GM21515 (cell line): ENCODE data around the gene MSANTD2.

Source experiments
- ATAC-seq: cut with Tn5 transposase; IDR thresholded peaks from one replicate; pipeline ENCODE4 v1.9.1; 2021; ENCODE audit not compliant: unreplicated experiment

MSANTD2 gene

GRCh38 chr11:124800226-124800929 is at the start of gene MSANTD2:
MSANTD2 (minus strand) TSS chr11:124800406; CDS start chr11:124800380, 26 bp downstream.
- peak; percentile 89 for ATAC-seq

GRCh38 chr11:124846070-124846673 is 46.0 kb upstream of the MSANTD2 start:
- no peak for ATAC-seq

GRCh38 chr11:124844664-124845079 is 44.5 kb upstream of the MSANTD2 start:
- no peak for ATAC-seq

- ATAC-seq = no peak
Observed at GRCh38 chr11:124843616-124843910, 43.4 kb upstream of the MSANTD2 start.

GRCh38 chr11:124842305-124842704 is 42.1 kb upstream of the MSANTD2 start:
- no peak for ATAC-seq

GRCh38 chr11:124841840-124842239 is 41.6 kb upstream of the MSANTD2 start:
- no peak for ATAC-seq

- ATAC-seq = no peak
Observed at GRCh38 chr11:124841201-124841600, 41.0 kb upstream of the MSANTD2 start.

GRCh38 chr11:124840666-124841065 is 40.5 kb upstream of the MSANTD2 start:
- ATAC-seq = no peak

- no peak for ATAC-seq
Observed at GRCh38 chr11:124839972-124840621, 39.9 kb upstream of the MSANTD2 start.

GRCh38 chr11:124839128-124839971 is 39.1 kb upstream of the MSANTD2 start:
- no peak for ATAC-seq

- no peak for ATAC-seq
Observed at GRCh38 chr11:124838805-124839127, 38.6 kb upstream of the MSANTD2 start.

GRCh38 chr11:124837491-124837856 is 37.3 kb upstream of the MSANTD2 start:
- ATAC-seq = no peak

- ATAC-seq = no peak
Observed at GRCh38 chr11:124835918-124836317, 35.7 kb upstream of the MSANTD2 start.

- ATAC-seq = no peak
Observed at GRCh38 chr11:124834526-124835180, 34.4 kb upstream of the MSANTD2 start.

- ATAC-seq = no peak
Observed at GRCh38 chr11:124832571-124832970, 32.4 kb upstream of the MSANTD2 start.

- ATAC-seq = no peak
Observed at GRCh38 chr11:124831897-124832296, 31.7 kb upstream of the MSANTD2 start.

- no peak for ATAC-seq
Observed at GRCh38 chr11:124830749-124831148, 30.5 kb upstream of the MSANTD2 start.

GRCh38 chr11:124829986-124830385 is 29.8 kb upstream of the MSANTD2 start:
- no peak for ATAC-seq

- ATAC-seq = no peak
Observed at GRCh38 chr11:124825876-124826275, 25.7 kb upstream of the MSANTD2 start.

GRCh38 chr11:124823512-124824376 is 23.5 kb upstream of the MSANTD2 start:
- no peak for ATAC-seq
